ENCODE measurements around the gene JPH3.

Gene JPH3

GRCh38 chr16:87703835-87704375 lies 101.6 kb downstream of the JPH3 start:
- no peak for DNase-seq
- Histone ChIP-seq H3K4me1 (no peaks in the 10 kb centered on the region), H3K27ac (no peak overlapping the region), H3K9me3 (no peaks in the 10 kb centered on the region), H3K36me3 (peaks cover 8 to 93% (median 29%) of the 10 kb centered on the region in 3 donors), H3K4me3 (no peak overlapping the region), H3K27me3 (no peaks in the 10 kb centered on the region)
- TF ChIP-seq CTCF (IDR thresholded peaks at IDR 0.05) = no peak
- intact Hi-C loops (cut with DNase I; ENCODE audit: low total_unique reads) = no loop called here

- Histone ChIP-seq H3K36me3 (peaks cover 8 to 93% (median 39%) of the 10 kb centered on the region in 3 donors), H3K9me3 (no peaks in the 10 kb centered on the region), H3K4me3 (no peak overlapping the region), H3K4me1 (no peaks in the 10 kb centered on the region), H3K27ac (no peak overlapping the region), H3K27me3 (no peaks in the 10 kb centered on the region)
- no peak for DNase-seq
- intact Hi-C loops (cut with DNase I; ENCODE audit: low total_unique reads) = no loop called here
- no peak for TF ChIP-seq CTCF (IDR thresholded peaks at IDR 0.05)
Observed at GRCh38 chr16:87704754-87705353, 102.5 kb downstream of the JPH3 start.

GRCh38 chr16:87705771-87706277 lies 103.5 kb downstream of the JPH3 start:
- Histone ChIP-seq H3K27me3 (no peaks in the 10 kb centered on the region), H3K4me1 (no peaks in the 10 kb centered on the region), H3K36me3 (peaks cover 16 to 95% (median 45%) of the 10 kb centered on the region in 3 donors), H3K9me3 (no peaks in the 10 kb centered on the region), H3K4me3 (no peak overlapping the region), H3K27ac (no peak overlapping the region)
- no peak for DNase-seq
- intact Hi-C loops (cut with DNase I; ENCODE audit: low total_unique reads) = no loop called here
- no peak for TF ChIP-seq CTCF (IDR thresholded peaks at IDR 0.05)

- H3K27ac ChIP-seq = no peak overlapping the region
- DNase-seq = no peak
- no peak for TF ChIP-seq CTCF (IDR thresholded peaks at IDR 0.05)
- peaks cover 19 to 95% (median 48%) of the 10 kb centered on the region in 3 donors for H3K36me3 ChIP-seq
- no peaks in the 10 kb centered on the region for H3K9me3 ChIP-seq
- H3K27me3 ChIP-seq = no peaks in the 10 kb centered on the region
- H3K4me1 ChIP-seq = no peaks in the 10 kb centered on the region
- H3K4me3 ChIP-seq = no peak overlapping the region
- intact Hi-C loops (cut with DNase I; ENCODE audit: low total_unique reads) = no loop called here
Observed at GRCh38 chr16:87706278-87707000, 104.1 kb downstream of the JPH3 start.

GRCh38 chr16:87707097-87707496 lies 104.8 kb downstream of the JPH3 start:
- no peak for DNase-seq
- Histone ChIP-seq H3K36me3 (peaks cover 19 to 95% (median 50%) of the 10 kb centered on the region in 3 donors), H3K27ac (no peak overlapping the region), H3K4me3 (no peak overlapping the region), H3K4me1 (no peaks in the 10 kb centered on the region), H3K9me3 (no peaks in the 10 kb centered on the region), H3K27me3 (no peaks in the 10 kb centered on the region)
- no peak for TF ChIP-seq CTCF (IDR thresholded peaks at IDR 0.05)
- intact Hi-C loops (cut with DNase I; ENCODE audit: low total_unique reads) = no loop called here

All from tibial artery (tissue), 4 donors.